HepG2 (cell line): Measurements from ENCODE around the gene ZC3H4. TPM values are rescaled to one million over a fixed set of nuclear protein-coding genes. Genes with fewer than 3 reads are reported as not detected.

Source experiments
- ARHGAP35 ChIP-seq: sonication (generic); formaldehyde crosslinking; IDR thresholded peaks from 2 replicates; pipeline ENCODE4 v1.9.0; 2022; ENCODE audit warnings: mild to moderate bottlenecking, inconsistent platforms, moderate library complexity, missing genetic modification reagents, borderline replicate concordance
- ATF5 ChIP-seq: sonication (generic); formaldehyde crosslinking; IDR thresholded peaks from 2 replicates; pipeline ENCODE4 v1.4.0; 2020; ENCODE audit warnings: mild to moderate bottlenecking, low read depth, missing genetic modification reagents
- ATM ChIP-seq: fragments of 450-650 bp; IDR thresholded peaks from 2 replicates; pipeline ENCODE4 v1.7.1; 2017; ENCODE audit warnings: mild to moderate bottlenecking, borderline replicate concordance
- CEBPZ ChIP-seq: IDR thresholded peaks from 2 replicates; pipeline ENCODE4 v1.6.1; 2012; ENCODE audit warnings: low read length, improper control_type of control experiment
- DMAP1 ChIP-seq: IDR thresholded peaks from 2 replicates; pipeline ENCODE4 v1.6.1; 2016
- MXD1 ChIP-seq: sonication (generic); formaldehyde crosslinking; IDR thresholded peaks from 2 replicates; pipeline ENCODE4 v1.4.0; 2020; ENCODE audit warnings: mild to moderate bottlenecking, missing genetic modification reagents
- RERE ChIP-seq: IDR thresholded peaks from 2 replicates; pipeline ENCODE4 v1.6.1; 2016; ENCODE audit warnings: low read depth, missing genetic modification reagents, missing compliant biosample characterization
- SP2 ChIP-seq: sonication (generic); formaldehyde crosslinking; IDR thresholded peaks from 2 replicates; pipeline ENCODE4 v1.5.1; 2020; ENCODE audit warnings: mild to moderate bottlenecking, missing genetic modification reagents
- ZBTB7A ChIP-seq: sonication (generic); formaldehyde crosslinking; IDR thresholded peaks from 2 replicates; pipeline ENCODE4 v1.8.0; 2022; ENCODE audit warnings: mild to moderate bottlenecking, missing genetic modification reagents
- ZNF333 ChIP-seq: sonication (generic); formaldehyde crosslinking; IDR thresholded peaks from 2 replicates; pipeline ENCODE4 v1.4.0; 2020; ENCODE audit warnings: mild to moderate bottlenecking, missing genetic modification reagents, borderline replicate concordance
- ZNF646 ChIP-seq: sonication (generic); formaldehyde crosslinking; IDR thresholded peaks from 2 replicates; pipeline ENCODE4 v1.9.0; 2021; ENCODE audit warnings: mild to moderate bottlenecking, missing genetic modification reagents
- polyA plus RNA-seq, 8 experiments: library from polyadenylated mRNA; depleted of rRNA in 3 of 8; stranded (reverse) in 7 of 8; unstranded in 1 of 8; fragments of >200 nt; fragmentation: Illumina TruSeq in 4 of 8; extraction: Trizol in 4 of 8; gene quantifications; 2 replicates each; pipeline versions ENCODE4 v1.2.1 to v1.2.3, GENCODE V29; 2011 to 2016; ENCODE audit warnings: low read depth in 4 of 8, missing spikeins in 1 of 8, mixed read lengths in 1 of 8; ENCODE audit not compliant: insufficient read depth in 1 of 8
- total RNA-seq, 5 experiments: library from RNA; depleted of rRNA; stranded (reverse); fragments of >200 nt; fragmentation: Illumina TruSeq; extraction: Trizol; gene quantifications; 2 replicates each; pipeline ENCODE4 v1.2.3, GENCODE V29; 2016; ENCODE audit warnings: low read depth in 1 of 5

ZC3H4 gene
- total and polyA plus RNA-seq, 2 of the 13 experiments (the other 11 are each of a cell fraction or from before 2014, with no cell fraction given) = 1.8 to 10.7 TPM

DNA sequence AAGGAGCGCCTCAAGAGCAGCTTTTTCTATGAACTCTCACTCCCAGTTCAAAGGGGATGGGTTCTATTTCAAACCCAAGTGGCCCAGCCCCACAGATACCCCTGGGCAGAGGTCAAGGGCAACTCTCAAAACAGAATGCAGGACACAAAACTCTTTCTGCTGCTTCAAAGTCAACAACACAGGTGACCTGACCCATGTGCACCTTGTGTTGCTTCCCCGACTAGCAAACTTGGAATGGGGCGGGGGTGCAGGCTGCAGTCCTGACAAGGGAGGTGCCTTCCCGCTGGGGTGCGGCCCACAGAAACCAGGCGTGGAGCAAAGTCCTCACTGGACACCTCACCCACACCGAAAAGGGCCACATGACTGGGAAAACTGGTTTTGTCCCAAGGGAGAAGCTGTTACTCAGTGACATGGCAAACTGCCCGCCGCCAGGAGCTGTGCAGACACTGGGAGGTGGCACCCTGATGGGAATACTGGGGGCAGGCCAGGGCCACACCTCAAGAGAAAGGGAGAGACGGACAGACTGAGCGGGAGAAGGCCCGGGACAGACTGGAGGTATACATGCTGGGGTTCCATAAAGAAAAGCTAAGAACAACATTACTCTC, 17.4 kb downstream of the ZC3H4 start (continued):
- no peak; the same call in 1 of the 2 replicates for TF ChIP-seq ZNF646 (CRISPR knock-in tag)
- no peak for TF ChIP-seq SP2 (CRISPR knock-in tag)
- TF ChIP-seq ATF5 (CRISPR knock-in tag) = no peak
- TF ChIP-seq RERE (CRISPR knock-in tag) = peak; percentile 81
- no peak for TF ChIP-seq ZNF333
- peak; percentile 91 for TF ChIP-seq DMAP1 (CRISPR knock-in tag)
- no peak for TF ChIP-seq ARHGAP35 (CRISPR knock-in tag)
- TF ChIP-seq ZBTB7A = no peak; the same call in 1 of the 2 replicates
- no peak for TF ChIP-seq MXD1 (CRISPR knock-in tag)
- TF ChIP-seq ATM = no peak
- no peak for TF ChIP-seq CEBPZ
